Glomerular visceral epithelial cell (primary cell): Measurements from ENCODE around the gene PAAF1.

Experiments used
- DNase-seq: peaks from one replicate; pipeline ENCODE4 v3.0.0-alpha.2; 2016; ENCODE audit errors: extremely low spot score

PAAF1 gene

GRCh38 chr11:73972620-73973449 lies 96.0 kb downstream of the PAAF1 start:
- no peak for DNase-seq

DNA sequence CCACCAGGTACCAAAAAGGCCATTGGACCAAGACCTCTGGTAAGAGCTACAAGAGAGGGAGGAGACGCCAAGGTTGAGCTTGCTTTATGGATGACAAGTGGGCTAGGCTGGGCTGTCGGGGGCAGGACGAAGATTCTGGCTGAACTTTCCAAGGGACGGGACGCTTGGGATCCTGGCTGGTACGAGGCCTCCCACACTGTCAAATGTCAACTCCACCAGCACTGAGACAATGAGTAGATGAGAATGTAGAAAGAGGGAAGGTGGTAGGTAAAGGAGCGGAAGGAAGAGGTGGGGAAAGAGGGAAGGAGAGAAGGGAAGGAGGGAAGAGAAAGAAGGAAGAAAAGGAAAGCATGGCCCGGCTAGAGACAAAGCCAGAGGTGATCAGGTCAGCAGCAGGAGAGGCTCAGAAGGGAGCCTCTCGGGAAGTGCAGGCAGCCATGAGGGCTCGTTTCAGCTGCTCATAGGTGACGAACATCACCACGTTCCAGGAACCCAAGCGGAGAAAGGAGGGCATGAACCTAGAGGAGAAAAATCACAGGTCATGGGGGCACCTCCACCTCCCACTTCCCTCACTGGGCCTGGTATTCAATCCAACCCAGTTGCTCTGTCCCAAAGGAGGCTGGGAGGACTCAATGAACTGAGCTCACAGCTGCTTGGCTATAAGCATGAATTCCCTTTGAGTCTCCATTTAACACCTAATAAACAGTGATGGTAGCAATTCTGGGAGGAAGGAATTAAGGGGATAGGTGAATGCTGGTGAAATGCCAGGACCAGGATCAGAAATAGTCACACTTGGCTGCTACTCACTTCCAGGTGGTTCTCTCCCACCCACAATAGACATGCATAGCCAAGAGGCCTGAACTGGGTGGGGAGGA lies 98.0 kb downstream of the PAAF1 start:
- no peak for DNase-seq

- DNase-seq, result no peak
Observed at GRCh38 chr11:73975479-73975757, 98.6 kb downstream of the PAAF1 start.

DNA sequence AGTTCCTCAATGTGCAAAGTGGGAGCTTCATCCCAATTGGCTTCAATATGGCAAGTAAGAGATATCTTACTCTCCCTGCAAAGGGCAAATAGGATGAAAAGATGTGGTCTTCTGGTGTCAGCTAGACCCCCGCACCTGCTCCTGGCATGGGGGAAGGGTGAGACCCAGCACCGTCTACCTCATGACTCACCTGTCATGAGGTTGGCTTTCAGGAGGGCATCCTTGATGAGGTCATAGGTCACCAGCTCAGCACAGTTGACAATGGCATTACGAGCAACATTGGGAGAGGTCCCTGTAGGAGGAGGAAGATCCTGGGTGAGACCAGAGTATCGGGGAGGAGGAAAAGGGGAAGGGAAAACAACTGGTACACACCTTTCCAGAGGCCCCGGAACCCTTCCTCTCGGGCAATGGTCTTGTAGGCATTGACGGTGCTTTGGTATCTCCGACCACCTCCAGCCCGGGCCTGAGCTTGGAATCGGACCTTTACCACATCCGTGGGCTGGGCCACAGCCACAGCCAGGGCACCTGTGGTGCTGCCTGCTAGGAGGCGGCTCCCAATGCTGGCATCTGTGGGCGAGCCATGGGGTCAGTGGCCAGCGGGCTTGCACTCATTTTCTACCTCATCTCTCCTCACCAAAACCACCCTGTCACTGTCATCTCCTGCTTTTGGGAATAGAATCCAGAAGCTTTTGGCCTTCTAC lies 99.8 kb downstream of the PAAF1 start:
- no peak for DNase-seq

GRCh38 chr11:73977856-73978519 lies 101.2 kb downstream of the PAAF1 start:
- DNase-seq, result no peak

DNA sequence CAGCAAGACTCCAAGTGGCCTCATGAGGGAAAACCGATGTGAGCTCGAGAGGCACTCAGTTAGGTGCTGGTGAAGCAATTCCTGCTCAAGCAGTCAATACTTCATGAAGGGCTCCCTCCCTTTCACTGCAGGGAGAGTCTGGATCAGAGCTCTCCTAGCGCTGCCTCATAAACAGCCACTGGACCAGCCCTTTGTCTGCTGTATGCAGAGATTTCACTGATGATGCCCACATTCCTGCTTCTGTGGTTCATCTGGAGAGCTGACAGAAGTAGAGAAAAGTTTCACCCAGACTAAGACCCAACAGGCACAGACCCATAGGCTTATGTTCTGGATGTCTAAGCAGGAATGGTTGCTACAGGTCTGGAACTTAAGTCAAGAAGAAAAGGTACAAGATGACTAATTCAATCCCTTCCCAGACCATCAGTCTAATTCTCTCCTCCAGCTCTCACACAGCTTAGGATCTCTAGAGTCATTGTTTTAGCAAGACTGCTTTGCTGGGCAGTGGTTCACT lies 101.8 kb downstream of the PAAF1 start:
- DNase-seq, result no peak

DNA sequence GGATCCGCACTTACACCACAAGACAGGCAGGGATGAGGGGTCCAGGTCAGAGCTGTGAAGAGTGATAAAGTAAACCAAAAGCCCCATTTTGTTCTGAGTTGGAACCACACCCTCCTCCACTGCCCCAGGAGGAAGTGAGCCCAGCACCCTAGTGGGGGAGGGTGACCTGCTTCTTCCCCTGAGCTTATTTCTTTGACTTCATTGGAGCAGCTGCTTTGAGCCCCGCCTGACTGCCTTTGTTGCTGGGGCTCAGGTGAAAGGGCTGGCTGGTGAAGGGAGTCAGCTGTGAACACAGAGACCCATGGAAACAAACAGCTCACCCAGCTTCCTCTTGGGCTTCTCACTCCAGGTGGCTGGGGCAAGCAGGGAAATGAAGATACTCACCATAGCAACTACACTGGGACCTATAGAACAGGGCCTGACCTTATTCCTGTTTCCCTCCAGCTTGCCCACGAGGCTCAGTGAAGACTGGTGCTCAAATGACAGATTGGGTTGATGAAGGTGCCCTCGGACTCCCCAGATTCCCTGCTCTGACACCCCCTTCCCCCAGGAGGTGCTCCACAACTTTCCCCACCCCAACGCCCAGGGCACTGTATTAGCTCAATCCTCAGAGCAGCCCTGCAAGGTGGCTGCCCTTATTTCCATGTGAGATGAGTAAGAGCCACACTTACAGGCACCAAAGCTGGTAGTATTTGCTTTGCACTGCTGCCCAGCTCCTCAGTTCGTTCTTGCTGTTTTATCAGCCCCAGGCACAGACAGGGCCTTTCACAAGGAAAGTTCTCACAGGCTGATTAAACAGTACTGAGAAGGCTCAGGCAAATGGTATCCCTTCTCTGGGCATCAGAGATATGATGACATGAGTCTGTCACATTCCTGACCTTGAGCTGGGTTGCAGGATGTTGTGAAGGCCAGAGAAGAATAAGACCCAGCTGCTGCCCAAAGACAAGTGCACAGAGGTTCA lies 103.5 kb downstream of the PAAF1 start:
- DNase-seq, result peak; percentile 47
